ENCODE results near the gene TBC1D14.

DNA sequence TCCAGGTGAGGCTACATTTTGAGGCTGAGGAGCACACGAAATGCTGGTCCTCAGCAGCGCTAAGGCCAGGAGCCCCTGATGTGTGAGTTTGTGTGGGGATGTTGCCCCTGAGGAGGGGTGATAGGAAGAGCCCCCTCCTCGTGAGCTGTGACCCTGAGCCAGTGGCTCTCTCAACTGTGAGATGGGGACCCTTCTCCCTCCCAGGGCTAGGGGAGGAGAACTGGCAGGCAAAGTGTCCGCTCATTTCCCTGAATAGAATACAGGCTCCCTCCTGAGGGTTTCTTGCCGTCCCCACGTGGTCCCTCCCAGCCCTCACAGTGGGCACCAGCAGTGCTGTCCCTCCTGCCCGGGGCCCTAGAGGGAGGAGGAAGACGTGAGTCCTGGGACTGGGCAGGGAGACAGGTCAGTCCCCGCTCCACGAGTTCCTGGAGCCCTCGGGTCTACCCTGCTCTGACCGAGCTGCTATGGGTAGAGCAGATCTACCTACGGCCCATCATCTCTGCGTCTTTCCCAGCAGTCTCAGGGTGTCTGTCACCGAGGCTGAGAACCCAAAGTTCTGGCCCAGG is 21.0 kb upstream of the TBC1D14 start:
- TF ChIP-seq, protein P1, sequence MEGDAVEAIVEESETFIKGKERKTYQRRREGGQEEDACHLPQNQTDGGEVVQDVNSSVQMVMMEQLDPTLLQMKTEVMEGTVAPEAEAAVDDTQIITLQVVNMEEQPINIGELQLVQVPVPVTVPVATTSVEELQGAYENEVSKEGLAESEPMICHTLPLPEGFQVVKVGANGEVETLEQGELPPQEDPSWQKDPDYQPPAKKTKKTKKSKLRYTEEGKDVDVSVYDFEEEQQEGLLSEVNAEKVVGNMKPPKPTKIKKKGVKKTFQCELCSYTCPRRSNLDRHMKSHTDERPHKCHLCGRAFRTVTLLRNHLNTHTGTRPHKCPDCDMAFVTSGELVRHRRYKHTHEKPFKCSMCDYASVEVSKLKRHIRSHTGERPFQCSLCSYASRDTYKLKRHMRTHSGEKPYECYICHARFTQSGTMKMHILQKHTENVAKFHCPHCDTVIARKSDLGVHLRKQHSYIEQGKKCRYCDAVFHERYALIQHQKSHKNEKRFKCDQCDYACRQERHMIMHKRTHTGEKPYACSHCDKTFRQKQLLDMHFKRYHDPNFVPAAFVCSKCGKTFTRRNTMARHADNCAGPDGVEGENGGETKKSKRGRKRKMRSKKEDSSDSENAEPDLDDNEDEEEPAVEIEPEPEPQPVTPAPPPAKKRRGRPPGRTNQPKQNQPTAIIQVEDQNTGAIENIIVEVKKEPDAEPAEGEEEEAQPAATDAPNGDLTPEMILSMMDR (IDR thresholded peaks at IDR 0.05), result no peak
- no peak for TF ChIP-seq POLR2AphosphoS5 (IDR thresholded peaks at IDR 0.05)
- no peak for TF ChIP-seq EP300 (IDR thresholded peaks at IDR 0.05)

Data from sigmoid colon (tissue), 4 donors.